ENCODE measurements around the gene INTS11. TPM values are rescaled to one million over a fixed set of nuclear protein-coding genes. Genes with fewer than 3 reads are reported as not detected.

Gene INTS11
- total RNA-seq, 1 experiment from 2014 or later = 161 TPM

- ChIA-PET POLR2A (no interaction called here), CTCF (no interaction called here), RAD21 (ENCODE audit: low non-redundant PET in 1 of 2, low total read pairs in 2 of 2, uncharacterized antibody in 2 of 2, unreplicated experiment in 2 of 2) (no interaction called here)
- H3K4me1 ChIP-seq (ENCODE audit: control insufficient read depth in 1 of 2, insufficient read depth in 2 of 2, low read length in 2 of 2) = peaks cover 36 to 66% of the 10 kb centered on the region in 2 experiments
- no peak for TF ChIP-seq ZFX (IDR thresholded peaks at IDR 0.05)
- no peak for TF ChIP-seq ZNF274 (IDR thresholded peaks at IDR 0.05; ENCODE audit: low read depth, low read length)
- TF ChIP-seq SP1 (IDR thresholded peaks at IDR 0.05; ENCODE audit: low read depth) = no peak
- no peak for TF ChIP-seq CEBPB (IDR thresholded peaks at IDR 0.05; ENCODE audit: low read depth)
- TF ChIP-seq TCF7L2 (IDR thresholded peaks at IDR 0.05; ENCODE audit: borderline replicate concordance, extremely low read depth, insufficient read depth, insufficient read length) = no peak
- no peak for TF ChIP-seq SIN3A (IDR thresholded peaks at IDR 0.05; ENCODE audit: low read depth)
- TF ChIP-seq POLR2A (IDR thresholded peaks at IDR 0.05; ENCODE audit: borderline replicate concordance, extremely low read depth, insufficient read depth, insufficient read length) = no peak
- no peak for TF ChIP-seq FOSL1 (IDR thresholded peaks at IDR 0.05; ENCODE audit: low read depth)
- no peak for TF ChIP-seq EGR1 (IDR thresholded peaks at IDR 0.05; ENCODE audit: low read depth)
- no peak for TF ChIP-seq EZH2 (IDR thresholded peaks at IDR 0.05)
- TF ChIP-seq SRF (IDR thresholded peaks at IDR 0.05; ENCODE audit: low read depth) = no peak
- TF ChIP-seq EZH2phosphoT487 (IDR thresholded peaks at IDR 0.05; ENCODE audit: borderline replicate concordance) = no peak
- no peak for TF ChIP-seq YY1 (IDR thresholded peaks at IDR 0.05; ENCODE audit: extremely low read depth, insufficient replicate concordance, low read depth, low read length)
- no peak for TF ChIP-seq MAX (IDR thresholded peaks at IDR 0.05)
- TF ChIP-seq ATF3 (IDR thresholded peaks at IDR 0.05) = no peak
- TF ChIP-seq ELF1 (IDR thresholded peaks at IDR 0.05; ENCODE audit: borderline replicate concordance, low read depth) = no peak
- TF ChIP-seq POLR2AphosphoS5 (IDR thresholded peaks at IDR 0.05; ENCODE audit: low read depth, low read length) = no peak
- TF ChIP-seq ZBTB33 (IDR thresholded peaks at IDR 0.05; ENCODE audit: extremely low read depth, insufficient replicate concordance, low read length) = no peak
- H3K27ac ChIP-seq (ENCODE audit: low read depth, low read length) = peak overlapping the region; percentile 100; the same call in 1 of the 2 replicates
- H3K79me2 ChIP-seq (ENCODE audit: insufficient read depth, low read length) = peaks cover 70% of the 10 kb centered on the region
- H2AFZ ChIP-seq (ENCODE audit: low read depth, low read length, poor library complexity, severe bottlenecking) = no peak overlapping the region
- BruUV-seq (replicated peaks) = no TSS peak
- intact Hi-C loops (cut with micrococcal nuclease) = loop anchor here (10.0 kb wide), 1 partner anchor 273 kb away; the partner anchor contains the start of gene MIB2
- no peak for ATAC-seq
- no peaks in the 10 kb centered on the region for H3K9me3 ChIP-seq (ENCODE audit: control insufficient read depth in 1 of 2, insufficient read depth in 1 of 2, low read depth in 1 of 2, low read length in 2 of 2)
- H4K20me1 ChIP-seq (ENCODE audit: insufficient read depth) = peaks cover 4% of the 10 kb centered on the region; the same call in 1 of the 2 replicates
- H3K9ac ChIP-seq (ENCODE audit: low read length) = no peak overlapping the region
- peaks cover 7 to 35% of the 10 kb centered on the region in 2 experiments; a peak in 3 of 4 replicates for H3K36me3 ChIP-seq (ENCODE audit: control insufficient read depth in 1 of 2, insufficient read depth in 2 of 2, low read length in 2 of 2)
- H3K4me2 ChIP-seq (ENCODE audit: low read length) = no peak overlapping the region
- H3K4me3 ChIP-seq (replicated peaks in 1 of 2; ENCODE audit: low read depth in 1 of 2, low read length in 2 of 2) = no peak overlapping the region
- DNase-seq (ENCODE audit: low read depth, low spot score) = no peak
- no peaks in the 10 kb centered on the region for H3K27me3 ChIP-seq (ENCODE audit: insufficient read depth, low read length)
- no peaks in the 10 kb centered on the region for H3K9me2 ChIP-seq (ENCODE audit: insufficient read depth)
Measured at GRCh38 chr1:1342061-1342562, 17.7 kb upstream of the INTS11 start.

Measured in HCT116 (cell line).